A673 (cell line): ENCODE measurements around the gene MRPS14. TPM values are rescaled to one million over a fixed set of nuclear protein-coding genes. Genes with fewer than 3 reads are reported as not detected.
"Not testable (repeated sequence)": the region's sequence is repeated elsewhere in the genome, so short reads cannot be mapped to it uniquely, and the experiment has no call there.

ENCODE experiments used
- BruUV-seq: library from RNA; stranded (reverse); fragments of 400-500 nt; replicated peaks from 2 replicates; lab custom pipeline; 2021; lab: Mats Ljungman, UMichigan
- CTCF ChIA-PET: fragments of 300-600 bp; sonication (Branson Sonifier 250); formaldehyde crosslinking; loops from one replicate; lab custom pipeline; 2022; ENCODE audit warnings: antibody characterized with exemption; lab: Charles Lee
- POLR2A ChIA-PET: fragments of 300-600 bp; sonication (Branson Sonifier 250); formaldehyde crosslinking; loops from one replicate; lab custom pipeline; 2022; ENCODE audit warnings: antibody characterized with exemption; ENCODE audit not compliant: low non-redundant PET; lab: Charles Lee
- DNase-seq: peaks from one replicate; pipeline ENCODE4 v3.0.0-alpha.2; 2015; ENCODE audit warnings: low spot score
- H3K27ac ChIP-seq: fragments of 200-600 bp; sonication (generic); 2 replicates; pipeline ENCODE4 v1.5.1; 2016; ENCODE audit warnings: mixed run types, low read depth, mild to moderate bottlenecking, mixed read lengths, antibody characterized with exemption, low read length; ENCODE audit not compliant: poor library complexity, severe bottlenecking
- H3K27me3 ChIP-seq: fragments of 200-600 bp; sonication (generic); replicated peaks from 2 replicates; pipeline ENCODE4 v1.6.1; 2017; ENCODE audit warnings: mixed run types, low read depth, mild to moderate bottlenecking, mixed read lengths, antibody characterized with exemption, low read length; ENCODE audit not compliant: insufficient read depth, poor library complexity
- H3K36me3 ChIP-seq: fragments of 200-600 bp; sonication (generic); 2 replicates; pipeline ENCODE4 v1.6.1; 2016; ENCODE audit warnings: mixed run types, mild to moderate bottlenecking, mixed read lengths, antibody characterized with exemption, low read length; ENCODE audit not compliant: insufficient read depth, poor library complexity, severe bottlenecking
- H3K4me1 ChIP-seq: fragments of 200-600 bp; sonication (generic); 2 replicates; pipeline ENCODE4 v1.6.1; 2017; ENCODE audit warnings: mixed run types, mild to moderate bottlenecking, mixed read lengths, antibody characterized with exemption, low read length; ENCODE audit not compliant: insufficient read depth, poor library complexity, severe bottlenecking
- H3K4me3 ChIP-seq: fragments of 200-600 bp; sonication (generic); 2 replicates; pipeline ENCODE4 v1.5.1; 2016; ENCODE audit warnings: low read depth, mixed run types, mild to moderate bottlenecking, mixed read lengths, low read length; ENCODE audit not compliant: poor library complexity, severe bottlenecking
- H3K9me3 ChIP-seq: fragments of 200-600 bp; sonication (generic); 2 replicates; pipeline ENCODE4 v1.6.1; 2016; ENCODE audit warnings: mixed run types, low read depth, mild to moderate bottlenecking, mixed read lengths, antibody characterized with exemption, low read length; ENCODE audit not compliant: poor library complexity, severe bottlenecking
- CTCF ChIP-seq: fragments of 300-800, 200-600 bp; sonication (generic); conservative IDR thresholded peaks from 2 replicates; pipeline ENCODE4 v1.5.1; 2017; ENCODE audit warnings: low read depth, mild to moderate bottlenecking, antibody characterized with exemption, low read length, moderate library complexity, mixed read lengths
- EZH2 ChIP-seq: fragments of 200-600 bp; sonication (generic); IDR thresholded peaks from 2 replicates; pipeline ENCODE4 v1.6.1; 2017; ENCODE audit warnings: borderline replicate concordance, low read depth, mild to moderate bottlenecking, mixed read lengths, antibody characterized with exemption, low read length; ENCODE audit not compliant: poor library complexity, severe bottlenecking
- intact Hi-C: fragments of 100-400 bp; cut with micrococcal nuclease; formaldehyde crosslinking; loops from one replicate; pipeline ENCODE4 v1.10.0; 2022; ENCODE audit not compliant: unreplicated experiment
- total RNA-seq: library from RNA; stranded (reverse); gene quantifications from 2 replicates; pipeline ENCODE4 v1.2.3, GENCODE V29; 2021

The MRPS14 gene
- total RNA-seq, 1 experiment from 2014 or later, result 40.1 TPM

- Histone ChIP-seq H3K4me1 (no peaks in the 10 kb centered on the region), H3K9me3 (no peaks in the 10 kb centered on the region), H3K36me3 (no peaks in the 10 kb centered on the region), H3K27ac (no peak overlapping the region), H3K27me3 (peaks cover 12% of the 10 kb centered on the region), H3K4me3 (no peak overlapping the region)
- no TSS peak for BruUV-seq
- no peak for DNase-seq
- TF ChIP-seq EZH2 (no peak), CTCF (no peak)
- POLR2A ChIA-PET, result no interaction called here
- CTCF ChIA-PET, result interaction anchor here (0.6 kb wide), 1 partner anchor 693 kb away, joined by 5 read pairs; the partner anchor contains the start of gene TNR
- intact Hi-C loops, result no loop called here
Observed at GRCh38 chr1:175050992-175051391, 27.8 kb upstream of the MRPS14 start.

DNA sequence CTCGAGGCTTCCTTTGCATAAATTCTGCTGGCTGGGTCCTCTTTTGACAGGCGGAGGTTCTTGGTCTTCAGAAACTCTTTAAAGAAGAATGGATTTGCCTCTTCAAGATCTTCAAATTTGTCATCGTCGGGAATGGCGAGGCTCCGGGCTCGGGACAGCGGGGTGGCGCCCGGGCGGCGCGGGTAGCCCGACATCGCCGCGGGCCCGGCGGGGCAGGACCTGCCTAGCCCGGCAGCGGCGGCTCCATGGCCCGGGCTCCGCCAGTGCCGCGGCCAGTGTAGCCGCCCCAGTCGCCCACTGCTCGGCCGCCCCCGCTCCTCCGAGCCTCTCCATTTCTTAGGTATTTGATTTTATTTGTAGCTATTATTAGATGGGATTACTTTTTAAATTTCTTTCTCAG is 22.3 kb upstream of the MRPS14 start:
- CTCF ChIA-PET, result no interaction called here
- Histone ChIP-seq H3K4me1 (no peaks in the 10 kb centered on the region), H3K9me3 (no peaks in the 10 kb centered on the region), H3K4me3 (no peak overlapping the region), H3K27ac (no peak overlapping the region), H3K36me3 (no peaks in the 10 kb centered on the region), H3K27me3 (peaks cover 12% of the 10 kb centered on the region)
- TF ChIP-seq CTCF, result no peak
- no peak for TF ChIP-seq EZH2
- no peak for DNase-seq
- no TSS peak for BruUV-seq
- intact Hi-C loops, result no loop called here
- POLR2A ChIA-PET, result no interaction called here

DNA sequence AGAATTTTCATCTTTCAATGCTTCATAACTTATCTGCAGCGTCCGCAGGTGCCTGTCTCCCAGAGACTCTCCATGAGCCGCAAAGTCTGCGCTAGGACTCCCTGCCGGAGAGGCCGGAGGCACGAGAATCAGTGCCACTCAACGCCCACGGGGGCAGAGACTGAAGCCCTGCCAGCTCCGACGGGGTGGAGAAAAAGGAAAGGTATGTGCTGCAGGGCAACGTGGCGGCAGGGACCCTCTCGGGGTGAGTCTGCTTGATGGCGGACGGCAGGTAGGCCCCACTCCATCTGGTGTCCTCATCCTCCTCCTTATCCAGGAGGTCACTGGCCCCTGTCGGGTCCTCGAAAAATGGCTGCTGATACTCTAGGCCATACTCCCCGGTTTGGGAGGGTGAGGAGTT is 21.9 kb upstream of the MRPS14 start:
- ChIA-PET CTCF (no interaction called here), POLR2A (no interaction called here)
- Histone ChIP-seq H3K36me3 (no peaks in the 10 kb centered on the region), H3K4me3 (no peak overlapping the region), H3K27me3 (peaks cover 12% of the 10 kb centered on the region), H3K4me1 (no peaks in the 10 kb centered on the region), H3K9me3 (no peaks in the 10 kb centered on the region), H3K27ac (no peak overlapping the region)
- TF ChIP-seq CTCF (no peak), EZH2 (no peak)
- DNase-seq, result no peak
- no TSS peak for BruUV-seq
- intact Hi-C loops, result no loop called here

GRCh38 chr1:175044591-175044990 is 21.4 kb upstream of the MRPS14 start:
- POLR2A ChIA-PET, H3K4me3 ChIP-seq: not testable (repeated sequence)

More at GRCh38 chr1:175044591-175044990, 21.4 kb upstream of the MRPS14 start:
- H3K9me3 ChIP-seq, DNase-seq, CTCF ChIA-PET, H3K27ac ChIP-seq, H3K4me1 ChIP-seq, intact Hi-C loops, H3K36me3 ChIP-seq, BruUV-seq: not testable (repeated sequence)
- peaks cover 10% of the 10 kb centered on the region for H3K27me3 ChIP-seq
